ENCODE results near the gene ZFR2. TPM values are rescaled to one million over a fixed set of nuclear protein-coding genes. Genes with fewer than 3 reads are reported as not detected.

ZFR2 gene
- total and polyA plus RNA-seq, 10 of the 15 experiments (the other 5 are each of a cell fraction or from before 2014, with no cell fraction given): 0.18 TPM; not detected in 9

- TF ChIP-seq SMARCA5 (IDR thresholded peaks at IDR 0.05) (peak; percentile 76; the same call in 1 of the 2 replicates), MTA2 (IDR thresholded peaks at IDR 0.05; ENCODE audit: low read depth) (0 out of 2 replicates have a peak, but pooled peaks have one; percentile 8), KLF5 (IDR thresholded peaks at IDR 0.05; ENCODE audit: partially characterized antibody) (no peak), ZBED1 (IDR thresholded peaks at IDR 0.05; ENCODE audit: borderline replicate concordance) (no peak), SMAD1 (IDR thresholded peaks at IDR 0.05; ENCODE audit: low read depth, partially characterized antibody) (peak; percentile 63), CBFB (IDR thresholded peaks at IDR 0.05; ENCODE audit: low read depth) (0 out of 2 replicates have a peak, but pooled peaks have one; percentile 51), DPF2 (IDR thresholded peaks at IDR 0.05) (peak; percentile 77), E4F1 (IDR thresholded peaks at IDR 0.05; ENCODE audit: borderline replicate concordance, partially characterized antibody) (no peak), ELK1 (IDR thresholded peaks at IDR 0.05; ENCODE audit: low read depth, low read length) (no peak; the same call in 1 of the 2 replicates), BCL3 (IDR thresholded peaks at IDR 0.05; ENCODE audit: borderline replicate concordance, insufficient read depth, low read depth, low read length, poor library complexity, severe bottlenecking) (no peak), PAX8 (IDR thresholded peaks at IDR 0.05) (no peak), POLR2AphosphoS2 (IDR thresholded peaks at IDR 0.05; ENCODE audit: low read depth, low read length) (peak; percentile 75), POLR2AphosphoS5 (IDR thresholded peaks at IDR 0.05; ENCODE audit: low read length) (peak; percentile 87), RBBP5 (conservative IDR thresholded peaks at IDR 0.05) (no peak), ZNF274 (IDR thresholded peaks at IDR 0.05; ENCODE audit: insufficient read depth, insufficient read length) (no peak), ZNF207 (IDR thresholded peaks at IDR 0.05; ENCODE audit: borderline replicate concordance) (peak; percentile 97; the same call in 1 of the 2 replicates), YY1 (IDR thresholded peaks at IDR 0.05; ENCODE audit: low read depth, low read length) (peak; percentile 63), RB1 (IDR thresholded peaks at IDR 0.05; ENCODE audit: borderline replicate concordance) (0 out of 2 replicates have a peak, but pooled peaks have one; percentile 60), RUNX3 (IDR thresholded peaks at IDR 0.05; ENCODE audit: low read length) (peak; percentile 23; the same call in 1 of the 2 replicates), MEF2A (IDR thresholded peaks at IDR 0.05; ENCODE audit: insufficient read depth, low read depth, low read length) (no peak), WRNIP1 (IDR thresholded peaks at IDR 0.05; ENCODE audit: borderline replicate concordance, low read depth, low read length) (peak; percentile 89; the same call in 1 of the 2 replicates), RAD21 (IDR thresholded peaks at IDR 0.05; ENCODE audit: insufficient read depth, low read depth, low read length) (no peak), ATF3 (IDR thresholded peaks at IDR 0.05; ENCODE audit: borderline replicate concordance, extremely low read depth, low read depth, low read length) (peak; percentile 63; the same call in 1 of the 2 replicates), E2F4 (IDR thresholded peaks at IDR 0.05; ENCODE audit: low read depth, low read length) (peak; percentile 21; the same call in 1 of the 2 replicates), RCOR1 (conservative IDR thresholded peaks at IDR 0.05; ENCODE audit: low read depth, low read length) (peak; percentile 65; the same call in 1 of the 2 replicates)
Observed at GRCh38 chr19:3761382-3762129, 107.3 kb downstream of the ZFR2 start, which contains the start of gene APBA3 (continued).
